Nephron progenitor cell (in vitro differentiated cells): ENCODE data around the gene SUMF1.

Experiments
- DNase-seq: peaks from one replicate; pipeline ENCODE4 v3.0.0; 2021
- H3K27ac Mint-ChIP-seq: 2 replicates; pipeline ENCODE4 v1.8.0; 2021; ENCODE audit warnings: mild to moderate bottlenecking, moderate library complexity, mixed read lengths
- H3K27me3 Mint-ChIP-seq: 2 replicates; pipeline ENCODE4 v1.8.0; 2021; ENCODE audit warnings: mild to moderate bottlenecking, low read depth, mixed read lengths; ENCODE audit not compliant: poor library complexity
- H3K36me3 Mint-ChIP-seq: 2 replicates; pipeline ENCODE4 v1.8.0; 2021; ENCODE audit warnings: low read depth, mixed read lengths
- H3K4me1 Mint-ChIP-seq: 2 replicates; pipeline ENCODE4 v1.8.0; 2021; ENCODE audit warnings: mixed read lengths
- H3K4me3 Mint-ChIP-seq: 2 replicates; pipeline ENCODE4 v1.8.0; 2021; ENCODE audit warnings: mild to moderate bottlenecking, moderate library complexity, mixed read lengths
- H3K9me3 Mint-ChIP-seq: 2 replicates; pipeline ENCODE4 v1.8.0; 2021; ENCODE audit warnings: mild to moderate bottlenecking, moderate library complexity, mixed read lengths
- CTCF ChIP-seq: fragments of 200-600 bp; sonication (generic); IDR thresholded peaks from 2 replicates; pipeline ENCODE4 v1.5.0; 2021; ENCODE audit warnings: antibody characterized with exemption

The SUMF1 gene

DNA sequence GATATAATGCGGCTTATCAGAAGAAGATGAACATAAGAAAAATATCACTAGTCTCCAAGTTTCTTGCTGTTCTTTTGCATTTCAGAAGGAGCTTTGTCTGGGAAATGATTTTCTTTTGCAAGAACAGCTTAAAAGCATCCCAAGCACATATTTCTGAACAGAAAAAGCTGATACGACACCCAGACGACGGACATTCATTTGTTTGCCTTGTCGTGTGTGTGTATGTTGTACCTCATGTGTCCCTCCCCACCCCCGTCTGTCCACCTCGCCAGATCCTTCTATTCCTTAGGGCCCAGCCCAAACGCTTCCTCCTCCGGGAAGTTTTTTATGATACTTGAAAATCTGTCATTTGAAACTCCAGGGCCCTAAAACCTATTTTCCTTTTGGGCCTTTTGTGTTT lies 34.9 kb upstream of the SUMF1 start:
- Mint-ChIP-seq H3K27ac (peak overlapping the region; percentile 82), H3K9me3 (no peaks in the 10 kb centered on the region), H3K4me3 (peak overlapping the region; percentile 17), H3K27me3 (no peaks in the 10 kb centered on the region), H3K36me3 (peaks cover 48% of the 10 kb centered on the region), H3K4me1 (peaks cover 91% of the 10 kb centered on the region)
- no peak for TF ChIP-seq CTCF
- no peak for DNase-seq

- no peak overlapping the region for H3K4me3 Mint-ChIP-seq
- H3K27ac Mint-ChIP-seq = peak overlapping the region; percentile 82
- no peaks in the 10 kb centered on the region for H3K9me3 Mint-ChIP-seq
- H3K4me1 Mint-ChIP-seq = peaks cover 91% of the 10 kb centered on the region
- H3K36me3 Mint-ChIP-seq = peaks cover 53% of the 10 kb centered on the region
- no peaks in the 10 kb centered on the region for H3K27me3 Mint-ChIP-seq
- no peak for TF ChIP-seq CTCF
- no peak for DNase-seq
Measured at GRCh38 chr3:4501437-4501836, 34.4 kb upstream of the SUMF1 start.

GRCh38 chr3:4498446-4498845 lies 31.4 kb upstream of the SUMF1 start:
- Mint-ChIP-seq H3K9me3 (no peaks in the 10 kb centered on the region), H3K4me1 (peaks cover 85% of the 10 kb centered on the region), H3K27ac (peak overlapping the region; percentile 91), H3K27me3 (no peaks in the 10 kb centered on the region), H3K4me3 (peak overlapping the region; percentile 73), H3K36me3 (peaks cover 64% of the 10 kb centered on the region)
- TF ChIP-seq CTCF = no peak
- DNase-seq = no peak

GRCh38 chr3:4497843-4498324 lies 30.8 kb upstream of the SUMF1 start:
- Mint-ChIP-seq H3K27ac (peak overlapping the region; percentile 91), H3K27me3 (no peaks in the 10 kb centered on the region), H3K4me1 (peaks cover 79% of the 10 kb centered on the region), H3K36me3 (peaks cover 64% of the 10 kb centered on the region), H3K9me3 (no peaks in the 10 kb centered on the region), H3K4me3 (peak overlapping the region; percentile 73)
- DNase-seq = no peak
- TF ChIP-seq CTCF = no peak

GRCh38 chr3:4497005-4497692 lies 30.1 kb upstream of the SUMF1 start:
- DNase-seq = no peak
- peak overlapping the region; percentile 97 for H3K4me3 Mint-ChIP-seq
- no peak for TF ChIP-seq CTCF
- no peaks in the 10 kb centered on the region for H3K27me3 Mint-ChIP-seq
- no peaks in the 10 kb centered on the region for H3K9me3 Mint-ChIP-seq
- peaks cover 64% of the 10 kb centered on the region for H3K36me3 Mint-ChIP-seq
- H3K4me1 Mint-ChIP-seq = peaks cover 72% of the 10 kb centered on the region
- H3K27ac Mint-ChIP-seq = peak overlapping the region; percentile 34

GRCh38 chr3:4496087-4496452 lies 29.0 kb upstream of the SUMF1 start:
- Mint-ChIP-seq H3K27ac (no peak overlapping the region), H3K4me1 (peaks cover 68% of the 10 kb centered on the region), H3K9me3 (no peaks in the 10 kb centered on the region), H3K36me3 (peaks cover 53% of the 10 kb centered on the region), H3K4me3 (peak overlapping the region; percentile 97), H3K27me3 (peaks cover 2% of the 10 kb centered on the region)
- DNase-seq = no peak
- no peak for TF ChIP-seq CTCF
